Measurements from ENCODE around the gene ZC3H12C. TPM values are rescaled to one million over a fixed set of nuclear protein-coding genes. Genes with fewer than 3 reads are reported as not detected.

The ZC3H12C gene
- total RNA-seq, 2 experiments from 2014 or later: 0.10 to 0.20 TPM

- H3K9me3 Mint-ChIP-seq: no peaks in the 10 kb centered on the region
- H3K36me3 Mint-ChIP-seq: no peaks in the 10 kb centered on the region
- H3K4me1 Mint-ChIP-seq: no peaks in the 10 kb centered on the region
- peaks cover 3% of the 10 kb centered on the region for H3K27me3 Mint-ChIP-seq
- H3K27ac Mint-ChIP-seq: no peak overlapping the region
- no peak for DNase-seq
- no peak overlapping the region for H3K4me3 Mint-ChIP-seq
Observed at GRCh38 chr11:110168033-110168803, 75.0 kb downstream of the ZC3H12C start.

DNA sequence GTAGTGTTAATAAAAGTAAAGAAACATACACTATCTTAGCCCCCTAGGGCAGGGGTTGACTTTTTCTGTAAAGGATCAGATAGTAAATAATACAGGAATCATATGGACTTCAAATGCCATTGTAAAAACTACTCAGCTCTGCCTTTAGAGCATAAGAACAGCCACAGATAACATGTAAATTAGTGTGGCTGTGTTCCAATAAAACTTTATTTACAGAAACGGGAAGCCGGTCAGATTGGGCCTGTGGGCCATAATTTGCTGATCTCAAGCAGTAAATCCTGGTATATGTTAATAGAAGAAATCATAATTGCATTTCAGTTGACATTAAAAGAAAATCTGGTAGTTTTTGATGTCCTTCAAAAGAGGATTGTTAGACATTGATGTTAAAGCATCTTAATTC is 76.5 kb downstream of the ZC3H12C start:
- H3K27me3 Mint-ChIP-seq: peaks cover 11% of the 10 kb centered on the region
- no peak overlapping the region for H3K4me3 Mint-ChIP-seq

DNA sequence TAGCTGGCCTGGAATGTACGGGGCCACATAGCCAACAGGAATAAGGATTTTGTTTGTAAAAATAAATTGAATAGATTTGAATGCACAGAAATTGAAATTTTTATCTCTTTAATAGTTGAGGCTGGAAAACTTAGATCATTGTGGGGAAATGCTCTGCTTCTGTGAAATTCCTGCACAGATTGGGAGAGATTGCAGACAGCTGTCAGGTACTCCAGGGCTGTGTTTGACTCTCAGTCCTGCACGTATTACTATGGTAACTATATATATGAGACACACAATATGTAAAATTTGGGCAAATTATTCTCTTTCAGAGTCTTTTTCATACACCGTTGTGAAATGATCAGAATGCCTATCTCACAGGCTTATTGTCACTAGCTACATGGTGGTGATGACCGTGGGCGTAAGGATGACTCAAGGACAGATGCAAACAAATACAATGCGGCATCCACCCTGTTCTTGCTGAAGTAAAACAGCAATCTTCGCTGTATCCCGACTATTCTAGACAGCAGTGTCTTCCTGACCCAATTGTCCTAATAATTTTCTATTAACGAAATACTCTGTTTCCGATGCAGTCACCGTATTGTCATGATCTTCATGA is 79.4 kb downstream of the ZC3H12C start:
- no peak for DNase-seq
- Mint-ChIP-seq H3K4me1 (peaks cover 7% of the 10 kb centered on the region), H3K36me3 (no peaks in the 10 kb centered on the region), H3K9me3 (no peaks in the 10 kb centered on the region), H3K27me3 (peaks cover 11% of the 10 kb centered on the region), H3K27ac (no peak overlapping the region), H3K4me3 (no peak overlapping the region)

More for the DNA sequence above, 76.5 kb downstream of the ZC3H12C start:
- Mint-ChIP-seq H3K36me3 (no peaks in the 10 kb centered on the region), H3K9me3 (no peaks in the 10 kb centered on the region), H3K4me1 (peaks cover 7% of the 10 kb centered on the region), H3K27ac (no peak overlapping the region)
- no peak for DNase-seq

- H3K4me3 Mint-ChIP-seq: no peak overlapping the region
Observed at GRCh38 chr11:110173811-110174644, 80.8 kb downstream of the ZC3H12C start.

DNA sequence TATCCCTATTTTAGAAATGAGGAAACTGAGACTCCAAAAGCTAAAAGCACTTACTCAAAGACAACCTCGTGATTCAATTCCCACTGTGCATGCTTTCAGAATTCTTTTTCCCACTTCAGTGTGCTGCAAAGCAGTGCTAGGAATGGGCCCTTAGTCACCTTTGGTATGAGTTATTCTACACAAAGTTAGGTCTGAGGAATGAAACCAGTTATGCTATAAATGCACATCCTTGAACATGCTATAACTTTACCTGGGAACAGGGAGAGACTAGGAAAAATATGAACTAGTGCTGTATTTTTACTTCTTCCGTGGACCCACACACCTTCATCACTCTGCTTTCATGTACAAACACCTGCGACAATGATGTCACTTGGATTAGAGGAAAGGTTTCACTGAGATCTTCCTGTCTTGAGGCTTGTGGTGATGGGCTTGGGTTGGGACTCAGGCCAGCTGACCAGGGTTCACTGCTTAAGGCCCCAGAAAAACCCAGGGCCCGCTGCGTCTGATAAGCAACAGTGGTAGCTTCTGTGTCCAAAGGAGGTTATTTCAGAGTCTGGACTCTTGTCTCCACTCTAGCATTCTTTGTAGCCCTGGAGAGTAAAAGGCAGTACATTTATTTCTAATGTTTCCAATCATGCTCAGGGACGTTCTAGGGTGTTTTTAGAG is 81.6 kb downstream of the ZC3H12C start:
- Mint-ChIP-seq H3K4me1 (peaks cover 7% of the 10 kb centered on the region), H3K9me3 (no peaks in the 10 kb centered on the region), H3K27me3 (peaks cover 11% of the 10 kb centered on the region), H3K4me3 (no peak overlapping the region), H3K27ac (no peak overlapping the region), H3K36me3 (no peaks in the 10 kb centered on the region)
- DNase-seq: no peak

More at GRCh38 chr11:110173811-110174644, 80.8 kb downstream of the ZC3H12C start:
- Mint-ChIP-seq H3K27ac (no peak overlapping the region), H3K27me3 (peaks cover 11% of the 10 kb centered on the region), H3K4me1 (peaks cover 7% of the 10 kb centered on the region), H3K36me3 (no peaks in the 10 kb centered on the region), H3K9me3 (no peaks in the 10 kb centered on the region)
- DNase-seq: peak; percentile 53

GRCh38 chr11:110176366-110177085 is 83.3 kb downstream of the ZC3H12C start:
- Mint-ChIP-seq H3K27ac (no peak overlapping the region), H3K9me3 (no peaks in the 10 kb centered on the region), H3K36me3 (no peaks in the 10 kb centered on the region), H3K4me1 (peaks cover 7% of the 10 kb centered on the region), H3K4me3 (no peak overlapping the region), H3K27me3 (peaks cover 11% of the 10 kb centered on the region)
- DNase-seq: no peak

DNA sequence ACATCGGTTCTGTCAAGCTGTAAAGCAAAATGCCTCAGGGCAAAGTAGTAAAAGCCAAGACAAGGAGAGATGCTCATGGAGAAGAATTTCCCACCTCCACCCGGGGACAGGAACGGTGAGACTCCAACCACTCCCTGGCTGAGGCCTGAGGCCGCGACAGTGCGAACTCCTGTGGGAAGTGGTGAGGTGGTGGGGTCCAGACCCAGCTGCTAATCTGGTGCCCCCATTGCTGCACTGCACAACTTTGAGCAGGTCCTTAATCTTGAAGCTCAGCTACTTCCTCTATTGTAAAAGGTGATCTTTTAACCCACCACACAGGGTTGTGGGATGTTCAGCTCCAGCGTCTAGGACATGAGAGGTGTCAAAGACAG is 83.9 kb downstream of the ZC3H12C start:
- H3K27me3 Mint-ChIP-seq: peaks cover 11% of the 10 kb centered on the region
- DNase-seq: no peak
- no peak overlapping the region for H3K4me3 Mint-ChIP-seq
- no peaks in the 10 kb centered on the region for H3K9me3 Mint-ChIP-seq
- H3K27ac Mint-ChIP-seq: no peak overlapping the region
- no peaks in the 10 kb centered on the region for H3K36me3 Mint-ChIP-seq
- peaks cover 7% of the 10 kb centered on the region for H3K4me1 Mint-ChIP-seq

DNA sequence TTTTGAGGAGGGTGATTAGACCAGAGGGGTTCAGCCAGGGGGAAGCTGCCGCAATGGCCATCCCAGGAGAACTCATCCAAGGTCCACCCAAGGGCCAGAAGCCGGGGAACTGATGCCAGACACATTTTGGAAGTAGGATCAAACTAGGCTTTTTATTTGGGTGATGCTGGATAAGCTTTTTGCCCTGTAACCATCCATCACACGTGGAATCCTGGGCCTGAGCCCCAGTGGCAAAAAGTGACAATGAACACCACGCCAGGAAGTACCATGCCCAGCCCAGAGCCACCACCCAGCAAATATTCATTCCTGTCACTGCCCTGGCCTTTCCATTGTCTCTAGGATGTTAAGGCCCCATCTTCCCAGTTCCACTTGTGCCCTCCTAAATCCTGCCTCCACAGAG is 85.9 kb downstream of the ZC3H12C start:
- Mint-ChIP-seq H3K4me1 (peaks cover 2% of the 10 kb centered on the region), H3K27me3 (peaks cover 2% of the 10 kb centered on the region), H3K4me3 (no peak overlapping the region), H3K9me3 (no peaks in the 10 kb centered on the region), H3K36me3 (no peaks in the 10 kb centered on the region), H3K27ac (no peak overlapping the region)
- no peak for DNase-seq

- no peaks in the 10 kb centered on the region for H3K9me3 Mint-ChIP-seq
- no peaks in the 10 kb centered on the region for H3K4me1 Mint-ChIP-seq
- no peak overlapping the region for H3K4me3 Mint-ChIP-seq
- H3K27me3 Mint-ChIP-seq: no peaks in the 10 kb centered on the region
- no peaks in the 10 kb centered on the region for H3K36me3 Mint-ChIP-seq
- no peak for DNase-seq
- H3K27ac Mint-ChIP-seq: no peak overlapping the region
Observed at GRCh38 chr11:110182886-110183285, 89.7 kb downstream of the ZC3H12C start.

- no peaks in the 10 kb centered on the region for H3K36me3 Mint-ChIP-seq
- H3K27ac Mint-ChIP-seq: no peak overlapping the region
- H3K4me3 Mint-ChIP-seq: no peak overlapping the region
- no peaks in the 10 kb centered on the region for H3K27me3 Mint-ChIP-seq
- DNase-seq: no peak
- no peaks in the 10 kb centered on the region for H3K4me1 Mint-ChIP-seq
- H3K9me3 Mint-ChIP-seq: no peaks in the 10 kb centered on the region
Observed at GRCh38 chr11:110184456-110184855, 91.3 kb downstream of the ZC3H12C start.

- Mint-ChIP-seq H3K27me3 (no peaks in the 10 kb centered on the region), H3K4me3 (no peak overlapping the region), H3K27ac (no peak overlapping the region), H3K4me1 (no peaks in the 10 kb centered on the region), H3K9me3 (no peaks in the 10 kb centered on the region), H3K36me3 (no peaks in the 10 kb centered on the region)
- no peak for DNase-seq
Observed at GRCh38 chr11:110185121-110185591, 92.0 kb downstream of the ZC3H12C start.

- Mint-ChIP-seq H3K27ac (no peak overlapping the region), H3K9me3 (no peaks in the 10 kb centered on the region)
Observed at GRCh38 chr11:110185599-110185998, 92.4 kb downstream of the ZC3H12C start.

GRCh38 chr11:110186456-110186855 is 93.3 kb downstream of the ZC3H12C start:
- no peaks in the 10 kb centered on the region for H3K9me3 Mint-ChIP-seq
- H3K4me1 Mint-ChIP-seq: peaks cover 2% of the 10 kb centered on the region
- H3K27me3 Mint-ChIP-seq: peaks cover 5% of the 10 kb centered on the region
- DNase-seq: no peak
- no peak overlapping the region for H3K27ac Mint-ChIP-seq
- no peaks in the 10 kb centered on the region for H3K36me3 Mint-ChIP-seq
- H3K4me3 Mint-ChIP-seq: no peak overlapping the region

More at GRCh38 chr11:110185599-110185998, 92.4 kb downstream of the ZC3H12C start:
- no peak for DNase-seq
- Mint-ChIP-seq H3K36me3 (no peaks in the 10 kb centered on the region), H3K27me3 (no peaks in the 10 kb centered on the region), H3K4me1 (peaks cover under 1% of the 10 kb centered on the region), H3K4me3 (no peak overlapping the region)

DNA sequence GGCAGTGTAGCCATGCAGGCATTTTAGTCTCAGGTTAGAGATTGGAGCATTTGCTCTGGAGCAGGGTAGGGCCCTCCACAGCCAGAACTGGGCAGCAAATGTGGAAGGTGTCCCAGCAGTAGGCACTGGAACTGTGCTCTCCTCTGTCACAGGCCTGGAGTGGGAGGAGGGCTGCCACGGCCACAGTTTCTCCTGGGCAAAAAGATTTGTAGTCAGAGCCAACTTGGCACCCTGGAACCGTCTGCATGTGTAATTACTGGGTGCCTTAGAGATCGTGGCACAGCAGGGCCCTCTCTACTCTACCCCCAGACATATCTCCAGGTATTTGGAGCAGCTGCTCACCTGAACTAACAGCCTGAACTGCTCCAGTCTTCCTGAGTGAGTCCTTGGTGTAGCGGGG is 93.7 kb downstream of the ZC3H12C start:
- H3K27ac Mint-ChIP-seq: no peak overlapping the region
- peaks cover 2% of the 10 kb centered on the region for H3K4me1 Mint-ChIP-seq
- no peaks in the 10 kb centered on the region for H3K36me3 Mint-ChIP-seq
- H3K27me3 Mint-ChIP-seq: peaks cover 5% of the 10 kb centered on the region
- H3K9me3 Mint-ChIP-seq: no peaks in the 10 kb centered on the region
- no peak for DNase-seq
- no peak overlapping the region for H3K4me3 Mint-ChIP-seq
